ENCODE measurements around the gene SLC13A5. TPM values are rescaled to one million over a fixed set of nuclear protein-coding genes. Genes with fewer than 3 reads are reported as not detected.

Gene SLC13A5
- total and polyA plus RNA-seq, 2 donors: 0.05 to 0.14 TPM

Other genes with a start within 250 kb of the SLC13A5 start
- 0.33 TPM for gene PITPNM3, start 156.8 kb downstream of the SLC13A5 start, total RNA-seq
- 0.52 TPM for gene PITPNM3, start 156.8 kb downstream of the SLC13A5 start, polyA plus RNA-seq
- gene KIAA0753, start 72.7 kb downstream of the SLC13A5 start, total RNA-seq: 11.8 TPM
- gene KIAA0753, start 72.7 kb downstream of the SLC13A5 start, polyA plus RNA-seq: 10.8 TPM
- 127 TPM for gene TXNDC17, start 72.3 kb downstream of the SLC13A5 start, total RNA-seq
- gene TXNDC17, start 72.3 kb downstream of the SLC13A5 start, polyA plus RNA-seq: 117 TPM
- 19.7 TPM for gene MED31, start 61.8 kb downstream of the SLC13A5 start, total RNA-seq
- gene MED31, start 61.8 kb downstream of the SLC13A5 start, polyA plus RNA-seq: 29.4 TPM
- gene C17orf100, start 61.6 kb downstream of the SLC13A5 start, total RNA-seq: 0.90 TPM
- gene C17orf100, start 61.6 kb downstream of the SLC13A5 start, polyA plus RNA-seq: 5.2 TPM
- 41.1 TPM for gene XAF1, start 42.7 kb upstream of the SLC13A5 start, total RNA-seq
- gene XAF1, start 42.7 kb upstream of the SLC13A5 start, polyA plus RNA-seq: 73.2 TPM
- gene FBXO39, start 62.8 kb upstream of the SLC13A5 start, total RNA-seq: 0.09 TPM
- gene FBXO39, start 62.8 kb upstream of the SLC13A5 start, polyA plus RNA-seq: 1.0 TPM
- 0.05 TPM for gene TEKT1, start 118.4 kb upstream of the SLC13A5 start, total RNA-seq
- 0.25 TPM for gene TEKT1, start 118.4 kb upstream of the SLC13A5 start, polyA plus RNA-seq

Measured in thymus (tissue), 2 donors.